Heart left ventricle (tissue), 13 donors: Measurements from ENCODE around the gene LMO4.

ENCODE experiments used
- POLR2A ChIP-seq, 2 donors: fragments of 450-650 bp; IDR thresholded peaks; one replicate each; pipeline ENCODE4 v1.6.1; 2017; ENCODE audit warnings: antibody characterized with exemption in 2 of 2, mild to moderate bottlenecking in 2 of 2, moderate library complexity in 2 of 2
- TF ChIP-seq, protein P1 (sequence below), 12 donors: fragments of 200-600 bp; sonication (generic) in 4 of 12; IDR thresholded peaks; one replicate each; pipeline versions ENCODE4 v1.5.0 to v1.8.0; 2018 to 2022; ENCODE audit warnings: antibody characterized with exemption in 12 of 12, mild to moderate bottlenecking in 5 of 12
- donor health status: ischemic (EF 13 %, LVEDD 7.1; RV severe dilation, severe dysfunction).
- donor health status: DM: no; HTN: yes; CAD: no.
- donor health status: DM: no; HTN: no; CAD: no.
- donor health status: ischemic (EF 25% LVEDD 6.9; RV normal size, moderate dysfunction).
- donor health status: ischemic (EF 25% LVEDD 5.7; RV mildly dilated, moderate dysfunction).
- donor health status: ischemic (EF 35%, LVEDD 5.7; RV mildly dilated, moderate dysfunction).
- donor health status: nonischemic (EF 11% LVEDD 7.7; RV severe dilation, severe dysfunction).
- donor health status: DM: yes; HTN: yes; CAD: no.
- donor health status: PGD.
- donor health status: ischemic (EF 29% LVEDD 5.4; RV normal size, mild dysfunction).
- donor health status: nonischemic (EF 23%, LVEDD 6.1; RV moderate dilation, normal function).

DNA sequence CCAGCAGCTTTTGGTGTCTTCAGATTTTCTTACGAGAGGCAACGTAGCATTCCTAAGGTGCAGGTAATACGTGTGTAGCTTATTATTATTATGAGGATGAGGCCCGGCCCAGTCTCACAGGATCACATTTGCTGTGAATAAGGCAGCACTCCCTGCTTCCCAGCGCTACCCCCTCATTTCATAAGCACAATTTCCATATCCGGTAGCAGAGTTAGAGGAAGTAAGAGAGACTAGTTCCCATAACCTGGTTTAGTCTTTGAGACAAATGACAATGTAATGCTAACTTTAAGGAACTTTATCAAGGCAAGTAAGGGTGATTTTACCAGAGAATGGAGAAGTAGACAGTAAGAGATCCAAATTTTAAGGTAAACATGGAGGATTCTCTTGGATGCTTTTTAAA, 14.6 kb upstream of the LMO4 start:
- TF ChIP-seq, protein P1, sequence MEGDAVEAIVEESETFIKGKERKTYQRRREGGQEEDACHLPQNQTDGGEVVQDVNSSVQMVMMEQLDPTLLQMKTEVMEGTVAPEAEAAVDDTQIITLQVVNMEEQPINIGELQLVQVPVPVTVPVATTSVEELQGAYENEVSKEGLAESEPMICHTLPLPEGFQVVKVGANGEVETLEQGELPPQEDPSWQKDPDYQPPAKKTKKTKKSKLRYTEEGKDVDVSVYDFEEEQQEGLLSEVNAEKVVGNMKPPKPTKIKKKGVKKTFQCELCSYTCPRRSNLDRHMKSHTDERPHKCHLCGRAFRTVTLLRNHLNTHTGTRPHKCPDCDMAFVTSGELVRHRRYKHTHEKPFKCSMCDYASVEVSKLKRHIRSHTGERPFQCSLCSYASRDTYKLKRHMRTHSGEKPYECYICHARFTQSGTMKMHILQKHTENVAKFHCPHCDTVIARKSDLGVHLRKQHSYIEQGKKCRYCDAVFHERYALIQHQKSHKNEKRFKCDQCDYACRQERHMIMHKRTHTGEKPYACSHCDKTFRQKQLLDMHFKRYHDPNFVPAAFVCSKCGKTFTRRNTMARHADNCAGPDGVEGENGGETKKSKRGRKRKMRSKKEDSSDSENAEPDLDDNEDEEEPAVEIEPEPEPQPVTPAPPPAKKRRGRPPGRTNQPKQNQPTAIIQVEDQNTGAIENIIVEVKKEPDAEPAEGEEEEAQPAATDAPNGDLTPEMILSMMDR (IDR thresholded peaks at IDR 0.05): no peak
- TF ChIP-seq POLR2A (IDR thresholded peaks at IDR 0.05): no peak
